Neural progenitor cell (in vitro differentiated cells): ENCODE measurements around the gene ANXA2.

Source experiments
- EZH2 ChIP-seq: fragments of 200-600 bp; sonication (generic); IDR thresholded peaks from 2 replicates; pipeline ENCODE4 v1.6.1; 2017; ENCODE audit warnings: antibody characterized with exemption, mild to moderate bottlenecking, moderate library complexity
- EZH2phosphoT487 ChIP-seq: fragments of 200-600 bp; sonication (generic); IDR thresholded peaks from 2 replicates; pipeline ENCODE4 v1.6.1; 2017; ENCODE audit warnings: antibody characterized with exemption
- TF ChIP-seq, protein P1 (sequence below): fragments of 200-600 bp; sonication (generic); IDR thresholded peaks from 2 replicates; pipeline ENCODE4 v1.5.1; 2017; ENCODE audit warnings: antibody characterized with exemption, mild to moderate bottlenecking

DNA sequence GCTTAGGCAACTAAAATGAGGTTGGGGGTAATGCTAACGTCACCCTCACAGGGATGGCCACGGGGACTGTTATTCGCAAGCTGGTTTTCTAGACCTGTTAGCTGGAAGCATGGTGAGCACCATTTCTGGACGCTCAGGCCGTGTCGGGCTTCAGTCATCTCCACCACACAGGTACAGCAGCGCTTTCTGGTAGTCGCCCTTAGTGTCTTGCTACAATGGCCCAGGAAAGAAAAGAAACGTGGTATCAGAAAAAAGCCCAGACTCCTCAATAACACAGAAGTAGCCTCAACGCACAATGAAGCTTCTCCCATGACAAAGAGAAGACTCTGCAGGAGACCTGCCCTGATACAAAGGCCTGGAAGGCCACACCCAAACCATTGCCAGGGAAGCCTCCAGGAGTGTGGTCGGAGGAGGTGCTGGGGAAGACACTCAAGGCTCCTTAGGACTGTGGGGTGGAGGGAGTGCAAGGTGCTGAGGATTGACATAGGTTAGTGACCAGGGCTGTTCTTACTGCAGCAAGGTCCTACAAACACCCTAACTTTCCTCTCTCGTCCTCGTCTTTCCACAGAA, 50.2 kb downstream of the ANXA2 start:
- TF ChIP-seq, protein P1, sequence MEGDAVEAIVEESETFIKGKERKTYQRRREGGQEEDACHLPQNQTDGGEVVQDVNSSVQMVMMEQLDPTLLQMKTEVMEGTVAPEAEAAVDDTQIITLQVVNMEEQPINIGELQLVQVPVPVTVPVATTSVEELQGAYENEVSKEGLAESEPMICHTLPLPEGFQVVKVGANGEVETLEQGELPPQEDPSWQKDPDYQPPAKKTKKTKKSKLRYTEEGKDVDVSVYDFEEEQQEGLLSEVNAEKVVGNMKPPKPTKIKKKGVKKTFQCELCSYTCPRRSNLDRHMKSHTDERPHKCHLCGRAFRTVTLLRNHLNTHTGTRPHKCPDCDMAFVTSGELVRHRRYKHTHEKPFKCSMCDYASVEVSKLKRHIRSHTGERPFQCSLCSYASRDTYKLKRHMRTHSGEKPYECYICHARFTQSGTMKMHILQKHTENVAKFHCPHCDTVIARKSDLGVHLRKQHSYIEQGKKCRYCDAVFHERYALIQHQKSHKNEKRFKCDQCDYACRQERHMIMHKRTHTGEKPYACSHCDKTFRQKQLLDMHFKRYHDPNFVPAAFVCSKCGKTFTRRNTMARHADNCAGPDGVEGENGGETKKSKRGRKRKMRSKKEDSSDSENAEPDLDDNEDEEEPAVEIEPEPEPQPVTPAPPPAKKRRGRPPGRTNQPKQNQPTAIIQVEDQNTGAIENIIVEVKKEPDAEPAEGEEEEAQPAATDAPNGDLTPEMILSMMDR, result no peak
- TF ChIP-seq EZH2 (no peak), EZH2phosphoT487 (no peak)
